Measurements from ENCODE around the gene PRKAG3. TPM values are rescaled to one million over a fixed set of nuclear protein-coding genes. Genes with fewer than 3 reads are reported as not detected.

Gene PRKAG3
- total RNA-seq, 1 experiment from 2014 or later, result not detected

DNA sequence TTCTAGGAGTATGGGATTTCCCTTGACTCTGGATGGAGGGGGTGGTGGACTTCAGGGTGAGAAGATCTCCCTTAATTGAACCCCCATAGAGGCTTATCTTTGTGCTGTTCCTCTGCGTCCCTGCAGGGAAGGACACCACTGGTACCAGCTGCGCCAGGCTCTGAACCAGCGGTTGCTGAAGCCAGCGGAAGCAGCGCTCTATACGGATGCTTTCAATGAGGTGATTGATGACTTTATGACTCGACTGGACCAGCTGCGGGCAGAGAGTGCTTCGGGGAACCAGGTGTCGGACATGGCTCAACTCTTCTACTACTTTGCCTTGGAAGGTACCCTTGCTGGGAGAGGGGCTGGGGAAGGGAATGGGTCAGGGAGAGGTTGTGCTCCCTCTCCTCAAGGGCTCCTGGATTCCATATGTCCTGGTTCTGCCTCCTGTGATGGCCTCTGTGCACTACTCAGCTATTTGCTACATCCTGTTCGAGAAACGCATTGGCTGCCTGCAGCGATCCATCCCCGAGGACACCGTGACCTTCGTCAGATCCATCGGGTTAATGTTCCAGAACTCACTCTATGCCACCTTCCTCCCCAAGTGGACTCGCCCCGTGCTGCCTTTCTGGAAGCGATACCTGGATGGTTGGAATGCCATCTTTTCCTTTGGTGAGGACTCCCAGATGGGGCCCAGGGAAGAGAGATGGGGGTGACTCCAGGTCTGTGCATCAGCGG, 19.3 kb downstream of the PRKAG3 start:
- Mint-ChIP-seq H3K27ac (ENCODE audit: unreplicated experiment) (no peak overlapping the region), H3K4me3 (ENCODE audit: low read depth, unreplicated experiment) (no peak overlapping the region), H3K9me3 (ENCODE audit: low read depth, unreplicated experiment) (no peaks in the 10 kb centered on the region), H3K4me1 (ENCODE audit: low read depth, unreplicated experiment) (peaks cover 10% of the 10 kb centered on the region), H3K36me3 (ENCODE audit: insufficient read depth, unreplicated experiment) (no peaks in the 10 kb centered on the region), H3K27me3 (ENCODE audit: unreplicated experiment) (no peaks in the 10 kb centered on the region)
- TF ChIP-seq, protein P1, sequence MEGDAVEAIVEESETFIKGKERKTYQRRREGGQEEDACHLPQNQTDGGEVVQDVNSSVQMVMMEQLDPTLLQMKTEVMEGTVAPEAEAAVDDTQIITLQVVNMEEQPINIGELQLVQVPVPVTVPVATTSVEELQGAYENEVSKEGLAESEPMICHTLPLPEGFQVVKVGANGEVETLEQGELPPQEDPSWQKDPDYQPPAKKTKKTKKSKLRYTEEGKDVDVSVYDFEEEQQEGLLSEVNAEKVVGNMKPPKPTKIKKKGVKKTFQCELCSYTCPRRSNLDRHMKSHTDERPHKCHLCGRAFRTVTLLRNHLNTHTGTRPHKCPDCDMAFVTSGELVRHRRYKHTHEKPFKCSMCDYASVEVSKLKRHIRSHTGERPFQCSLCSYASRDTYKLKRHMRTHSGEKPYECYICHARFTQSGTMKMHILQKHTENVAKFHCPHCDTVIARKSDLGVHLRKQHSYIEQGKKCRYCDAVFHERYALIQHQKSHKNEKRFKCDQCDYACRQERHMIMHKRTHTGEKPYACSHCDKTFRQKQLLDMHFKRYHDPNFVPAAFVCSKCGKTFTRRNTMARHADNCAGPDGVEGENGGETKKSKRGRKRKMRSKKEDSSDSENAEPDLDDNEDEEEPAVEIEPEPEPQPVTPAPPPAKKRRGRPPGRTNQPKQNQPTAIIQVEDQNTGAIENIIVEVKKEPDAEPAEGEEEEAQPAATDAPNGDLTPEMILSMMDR (IDR thresholded peaks at IDR 0.05; ENCODE audit: unreplicated experiment), result no peak
- no TSS peak for BruUV-seq (replicated peaks)
- CTCF ChIA-PET, result no interaction called here
- no peak for DNase-seq
- intact Hi-C loops (cut with micrococcal nuclease; ENCODE audit: unreplicated experiment), result no loop called here

DNA sequence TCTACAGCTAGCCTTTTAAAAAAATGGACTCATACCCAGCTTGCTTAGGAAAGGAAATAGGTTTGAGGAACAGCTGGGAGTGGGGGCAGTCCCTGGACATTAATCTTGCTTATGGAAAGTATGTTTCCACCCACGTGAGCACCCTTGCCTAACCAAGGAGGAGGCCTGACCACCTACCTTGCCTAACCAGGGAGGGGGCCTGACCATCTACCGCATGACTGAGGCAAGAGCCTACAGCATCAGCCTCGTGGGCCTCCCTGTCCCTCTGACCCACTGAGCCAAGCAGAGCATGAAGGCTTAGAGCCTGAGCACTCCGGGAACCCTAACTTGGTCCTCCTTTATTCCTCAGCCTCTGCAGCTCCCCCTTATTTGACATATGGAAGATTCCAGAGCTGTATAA, 20.2 kb downstream of the PRKAG3 start:
- no peak for DNase-seq
- Mint-ChIP-seq H3K27me3 (ENCODE audit: unreplicated experiment) (no peaks in the 10 kb centered on the region), H3K4me1 (ENCODE audit: low read depth, unreplicated experiment) (peaks cover 13% of the 10 kb centered on the region), H3K27ac (ENCODE audit: unreplicated experiment) (no peak overlapping the region), H3K9me3 (ENCODE audit: low read depth, unreplicated experiment) (no peaks in the 10 kb centered on the region), H3K36me3 (ENCODE audit: insufficient read depth, unreplicated experiment) (no peaks in the 10 kb centered on the region), H3K4me3 (ENCODE audit: low read depth, unreplicated experiment) (no peak overlapping the region)
- TF ChIP-seq, protein P1 (IDR thresholded peaks at IDR 0.05; ENCODE audit: unreplicated experiment), result no peak
- no TSS peak for BruUV-seq (replicated peaks)
- CTCF ChIA-PET, result no interaction called here
- intact Hi-C loops (cut with micrococcal nuclease; ENCODE audit: unreplicated experiment), result no loop called here

DNA sequence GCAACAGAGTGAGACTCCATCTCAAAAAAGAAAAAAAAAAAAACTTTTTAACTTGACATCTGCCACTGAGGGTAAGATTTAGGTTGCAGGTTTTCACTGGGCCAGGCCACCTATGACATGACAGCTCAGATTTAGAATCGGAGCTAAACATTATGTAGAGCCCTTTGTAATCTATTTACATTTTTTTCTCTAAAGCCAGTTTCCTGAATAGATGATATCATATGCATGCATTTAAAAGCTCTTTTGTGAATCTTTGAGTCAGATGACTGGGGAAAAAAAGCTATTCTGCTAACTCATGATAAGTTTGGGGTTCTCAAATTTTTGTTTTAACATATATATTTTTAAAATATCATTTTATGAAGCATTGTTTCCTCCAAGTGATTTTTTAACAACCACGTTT, 21.3 kb downstream of the PRKAG3 start:
- CTCF ChIA-PET, result no interaction called here
- intact Hi-C loops (cut with micrococcal nuclease; ENCODE audit: unreplicated experiment), result no loop called here

DNA sequence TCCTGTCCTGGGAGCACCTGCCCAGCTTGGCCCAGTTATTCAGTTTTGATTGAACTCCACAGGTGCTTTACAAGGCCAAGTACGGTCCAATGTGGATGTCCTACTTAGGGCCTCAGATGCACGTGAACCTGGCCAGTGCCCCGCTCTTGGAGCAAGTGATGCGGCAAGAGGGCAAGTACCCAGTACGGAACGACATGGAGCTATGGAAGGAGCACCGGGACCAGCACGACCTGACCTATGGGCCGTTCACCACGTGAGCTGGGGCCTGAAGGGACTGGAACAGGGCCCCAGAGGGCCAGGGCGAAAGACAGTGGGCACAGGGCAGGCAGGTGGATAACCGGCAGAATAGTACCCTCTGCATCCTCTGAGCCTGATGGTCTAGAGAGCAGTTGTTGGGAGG, 22.1 kb downstream of the PRKAG3 start:
- intact Hi-C loops (cut with micrococcal nuclease; ENCODE audit: unreplicated experiment), result no loop called here
- TF ChIP-seq, protein P1 (IDR thresholded peaks at IDR 0.05; ENCODE audit: unreplicated experiment), result no peak
- Mint-ChIP-seq H3K4me1 (ENCODE audit: low read depth, unreplicated experiment) (peaks cover 24% of the 10 kb centered on the region), H3K36me3 (ENCODE audit: insufficient read depth, unreplicated experiment) (no peaks in the 10 kb centered on the region), H3K27ac (ENCODE audit: unreplicated experiment) (no peak overlapping the region), H3K9me3 (ENCODE audit: low read depth, unreplicated experiment) (peaks cover 2% of the 10 kb centered on the region), H3K27me3 (ENCODE audit: unreplicated experiment) (no peaks in the 10 kb centered on the region), H3K4me3 (ENCODE audit: low read depth, unreplicated experiment) (no peak overlapping the region)
- DNase-seq, result no peak
- CTCF ChIA-PET, result interaction anchor here (0.7 to 0.8 kb wide), 2 partner anchors 203 to 265 kb away, joined by 4 to 7 read pairs; no protein-coding TSS in a partner anchor
- no TSS peak for BruUV-seq (replicated peaks)

More for the DNA sequence above, 21.3 kb downstream of the PRKAG3 start:
- H3K4me3 Mint-ChIP-seq (ENCODE audit: low read depth, unreplicated experiment), result no peak overlapping the region
- H3K36me3 Mint-ChIP-seq (ENCODE audit: insufficient read depth, unreplicated experiment), result no peaks in the 10 kb centered on the region
- no peak overlapping the region for H3K27ac Mint-ChIP-seq (ENCODE audit: unreplicated experiment)
- DNase-seq, result no peak
- peaks cover 24% of the 10 kb centered on the region for H3K4me1 Mint-ChIP-seq (ENCODE audit: low read depth, unreplicated experiment)
- no TSS peak for BruUV-seq (replicated peaks)
- H3K27me3 Mint-ChIP-seq (ENCODE audit: unreplicated experiment), result no peaks in the 10 kb centered on the region
- TF ChIP-seq, protein P1 (IDR thresholded peaks at IDR 0.05; ENCODE audit: unreplicated experiment), result no peak
- H3K9me3 Mint-ChIP-seq (ENCODE audit: low read depth, unreplicated experiment), result peaks cover under 1% of the 10 kb centered on the region
